HG03575 (cell line): Measurements from ENCODE around the gene SENP3.

Source experiments
- ATAC-seq: cut with Tn5 transposase; IDR thresholded peaks from one replicate; pipeline ENCODE4 v1.9.1; 2021; ENCODE audit not compliant: unreplicated experiment, insufficient number of reproducible peaks, low FRiP score; ENCODE audit errors: extremely low read depth

The SENP3 gene

GRCh38 chr17:7574176-7574953, 12.6 kb downstream of the SENP3 start:
- ATAC-seq = no peak

GRCh38 chr17:7575481-7575883, 13.8 kb downstream of the SENP3 start:
- no peak for ATAC-seq

- no peak for ATAC-seq
Measured at GRCh38 chr17:7575959-7576358, 14.2 kb downstream of the SENP3 start.

GRCh38 chr17:7576432-7576937, 14.8 kb downstream of the SENP3 start:
- ATAC-seq = no peak

DNA sequence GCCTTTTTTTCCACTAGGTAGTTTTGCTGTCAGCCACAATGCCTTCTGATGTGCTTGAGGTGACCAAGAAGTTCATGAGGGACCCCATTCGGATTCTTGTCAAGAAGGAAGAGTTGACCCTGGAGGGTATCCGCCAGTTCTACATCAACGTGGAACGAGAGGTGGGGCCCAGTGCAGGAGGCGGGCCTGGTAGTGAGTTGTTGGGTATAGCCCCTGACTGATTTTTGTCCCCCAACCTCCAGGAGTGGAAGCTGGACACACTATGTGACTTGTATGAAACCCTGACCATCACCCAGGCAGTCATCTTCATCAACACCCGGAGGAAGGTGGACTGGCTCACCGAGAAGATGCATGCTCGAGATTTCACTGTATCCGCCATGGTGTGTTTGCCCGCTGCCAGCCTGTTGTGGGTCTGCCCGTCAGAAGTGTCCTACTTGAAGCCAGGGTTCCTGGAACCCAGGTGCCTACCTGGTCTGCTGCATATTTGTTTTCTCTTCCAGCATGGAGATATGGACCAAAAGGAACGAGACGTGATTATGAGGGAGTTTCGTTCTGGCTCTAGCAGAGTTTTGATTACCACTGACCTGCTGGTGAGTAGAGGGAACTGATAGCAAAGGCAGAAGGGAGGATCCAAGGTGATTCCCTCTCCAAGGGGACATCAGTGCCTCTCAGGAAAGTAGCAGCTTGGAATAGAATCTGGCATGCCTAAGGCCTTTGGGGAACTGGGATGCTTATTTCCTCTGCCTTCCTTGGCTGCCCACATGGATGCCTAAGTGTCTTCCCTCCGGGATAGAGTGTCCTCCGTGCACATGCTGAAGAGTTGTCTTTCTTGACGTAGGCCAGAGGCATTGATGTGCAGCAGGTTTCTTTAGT, 15.8 kb downstream of the SENP3 start:
- no peak for ATAC-seq

GRCh38 chr17:7579001-7579833, 17.5 kb downstream of the SENP3 start, which contains the start of gene CD68:
Gene CD68 (plus strand): TSS chr17:7579638. CDS start chr17:7579678, 40 bp downstream.
- ATAC-seq = no peak

DNA sequence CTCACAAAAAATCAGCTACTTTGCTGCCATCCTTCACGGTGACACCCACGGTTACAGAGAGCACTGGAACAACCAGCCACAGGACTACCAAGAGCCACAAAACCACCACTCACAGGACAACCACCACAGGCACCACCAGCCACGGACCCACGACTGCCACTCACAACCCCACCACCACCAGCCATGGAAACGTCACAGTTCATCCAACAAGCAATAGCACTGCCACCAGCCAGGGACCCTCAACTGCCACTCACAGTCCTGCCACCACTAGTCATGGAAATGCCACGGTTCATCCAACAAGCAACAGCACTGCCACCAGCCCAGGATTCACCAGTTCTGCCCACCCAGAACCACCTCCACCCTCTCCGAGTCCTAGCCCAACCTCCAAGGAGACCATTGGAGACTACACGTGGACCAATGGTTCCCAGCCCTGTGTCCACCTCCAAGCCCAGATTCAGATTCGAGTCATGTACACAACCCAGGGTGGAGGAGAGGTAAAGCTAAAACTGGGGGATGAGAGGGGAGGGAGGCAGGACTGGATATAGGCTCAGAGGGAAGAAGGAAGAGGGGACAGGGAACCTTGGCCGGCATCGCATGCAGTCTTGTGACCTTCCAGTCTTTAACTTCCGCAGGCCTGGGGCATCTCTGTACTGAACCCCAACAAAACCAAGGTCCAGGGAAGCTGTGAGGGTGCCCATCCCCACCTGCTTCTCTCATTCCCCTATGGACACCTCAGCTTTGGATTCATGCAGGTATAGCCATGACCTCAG, 18.3 kb downstream of the SENP3 start:
- ATAC-seq = no peak

DNA sequence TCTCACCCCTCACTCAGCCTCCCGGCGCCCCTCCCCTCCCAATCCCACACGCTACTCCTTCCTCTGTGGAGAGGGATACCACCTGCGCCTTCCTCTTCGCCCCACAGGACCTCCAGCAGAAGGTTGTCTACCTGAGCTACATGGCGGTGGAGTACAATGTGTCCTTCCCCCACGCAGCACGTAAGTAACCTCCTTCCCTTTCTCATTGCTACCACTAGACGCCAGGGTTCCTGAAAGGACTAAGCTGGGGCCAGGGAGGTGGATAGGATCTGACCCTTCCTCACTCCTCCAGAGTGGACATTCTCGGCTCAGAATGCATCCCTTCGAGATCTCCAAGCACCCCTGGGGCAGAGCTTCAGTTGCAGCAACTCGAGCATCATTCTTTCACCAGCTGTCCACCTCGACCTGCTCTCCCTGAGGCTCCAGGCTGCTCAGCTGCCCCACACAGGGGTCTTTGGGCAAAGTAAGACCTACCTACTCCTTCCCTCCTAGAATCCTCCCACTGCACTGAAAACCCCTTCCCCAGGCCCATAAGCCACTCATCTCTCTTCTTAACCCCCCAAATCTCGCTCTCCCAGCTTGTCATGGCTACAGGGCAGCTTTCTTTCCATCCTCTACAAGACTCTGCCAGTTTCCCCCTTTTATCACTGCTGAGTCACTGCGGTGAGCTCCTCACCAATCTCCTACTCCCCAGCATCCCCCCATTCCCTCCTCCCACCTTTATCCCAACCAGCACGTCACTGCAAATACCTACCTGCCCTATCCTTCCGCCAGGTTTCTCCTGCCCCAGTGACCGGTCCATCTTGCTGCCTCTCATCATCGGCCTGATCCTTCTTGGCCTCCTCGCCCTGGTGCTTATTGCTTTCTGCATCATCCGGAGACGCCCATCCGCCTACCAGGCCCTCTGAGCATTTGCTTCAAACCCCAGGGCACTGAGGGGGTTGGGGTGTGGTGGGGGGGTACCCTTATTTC, 19.2 kb downstream of the SENP3 start:
- ATAC-seq = no peak

GRCh38 chr17:7582396-7583252, 20.9 kb downstream of the SENP3 start:
- no peak for ATAC-seq

DNA sequence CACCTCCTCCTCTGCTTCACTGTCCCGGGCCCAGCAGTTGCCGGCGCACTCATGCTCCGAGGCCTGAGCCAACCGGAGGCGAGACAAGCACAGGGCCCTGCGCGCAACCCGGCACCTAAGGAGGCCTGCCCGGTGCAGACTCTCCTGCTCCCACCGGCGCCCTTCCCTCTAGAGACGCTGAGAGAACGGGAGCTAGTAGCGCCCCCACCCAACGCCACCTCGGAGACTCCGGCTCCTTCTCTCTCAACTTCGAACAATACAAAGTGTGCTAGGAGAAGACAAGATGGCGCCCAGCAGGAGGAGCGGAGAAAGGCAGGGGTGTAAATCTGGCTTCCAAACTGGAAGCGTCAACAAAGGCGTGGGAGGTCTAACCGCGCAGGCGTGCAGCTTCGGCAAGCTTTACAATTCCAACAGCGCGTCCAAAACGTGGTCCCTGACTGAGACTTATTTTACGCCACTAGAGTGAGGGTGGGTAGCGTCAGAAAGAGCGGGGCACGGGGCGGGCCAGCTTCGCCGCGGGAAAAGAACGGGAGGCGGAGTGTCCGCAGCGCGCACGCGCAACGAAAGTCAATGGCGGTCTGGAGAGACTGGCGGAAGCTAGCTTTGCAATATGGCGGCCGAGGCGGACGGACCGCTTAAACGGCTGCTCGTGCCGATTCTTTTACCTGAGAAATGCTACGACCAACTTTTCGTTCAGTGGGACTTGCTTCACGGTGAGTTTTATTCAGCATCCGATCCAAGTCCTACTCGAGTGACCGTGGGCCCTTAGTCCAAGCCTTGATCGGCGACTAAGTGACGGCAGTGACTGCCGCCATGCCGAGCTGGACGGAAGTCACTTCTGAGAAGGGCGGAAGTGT, 21.8 kb downstream of the SENP3 start, which contains the start of gene MPDU1:
Gene MPDU1 (plus strand): TSS at position 600 of the 857 bp plus-strand sequence. CDS start 11 bp downstream, at position 611.
- peak; percentile 38 for ATAC-seq

GRCh38 chr17:7586673-7587419, 25.1 kb downstream of the SENP3 start:
- no peak for ATAC-seq

DNA sequence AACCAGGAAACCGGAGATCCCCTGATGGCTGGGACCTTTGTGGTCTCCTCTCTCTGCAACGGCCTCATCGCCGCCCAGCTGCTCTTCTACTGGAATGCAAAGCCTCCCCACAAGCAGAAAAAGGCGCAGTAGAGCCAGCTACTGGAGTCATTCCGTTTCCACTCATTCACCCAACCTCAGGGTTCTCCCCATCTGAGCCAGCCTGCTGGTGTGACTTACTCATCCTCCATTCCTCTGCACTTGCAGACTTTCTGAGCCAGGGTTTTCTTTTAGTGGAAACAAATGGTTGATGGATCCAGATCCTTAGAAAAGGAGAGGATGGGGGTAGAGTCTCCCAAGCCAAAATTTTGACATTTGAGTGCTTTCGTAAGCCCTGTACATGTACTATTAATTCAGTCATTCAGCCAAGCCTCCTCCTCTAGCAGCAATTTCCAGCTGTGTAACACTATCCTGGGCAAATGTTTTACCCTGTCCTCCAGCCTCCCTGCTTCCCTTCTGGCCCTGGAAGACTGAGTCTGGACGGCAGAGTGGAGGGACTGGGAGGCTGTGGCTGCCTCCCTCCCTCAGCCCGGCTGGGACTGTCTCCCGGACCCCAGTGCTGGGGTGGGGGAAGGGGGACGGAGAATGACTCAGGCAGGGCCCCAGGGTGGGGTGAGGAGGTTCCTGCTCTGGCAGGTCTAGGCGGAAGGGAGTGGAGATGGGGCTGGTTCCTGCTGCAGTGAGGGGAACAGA, 25.9 kb downstream of the SENP3 start:
- no peak for ATAC-seq

GRCh38 chr17:7588553-7589203, 27.0 kb downstream of the SENP3 start:
- no peak for ATAC-seq
